Colonic mucosa (tissue), 4 donors: ENCODE results near the gene ZMIZ1. TPM values are rescaled to one million over a fixed set of nuclear protein-coding genes. Genes with fewer than 3 reads are reported as not detected.

Experiments
- DNase-seq: peaks from one replicate; pipeline ENCODE4 v3.0.0-alpha.2; 2020
- H3K27ac ChIP-seq: fragments of 200-600 bp; one replicate; pipeline ENCODE4 v1.8.0; 2021
- H3K27me3 ChIP-seq: fragments of 200-600 bp; one replicate; pipeline ENCODE4 v1.8.0; 2021
- H3K36me3 ChIP-seq: fragments of 200-600 bp; one replicate; pipeline ENCODE4 v1.8.0; 2021
- H3K4me1 ChIP-seq: fragments of 200-600 bp; one replicate; pipeline ENCODE4 v1.8.0; 2021; ENCODE audit warnings: mild to moderate bottlenecking
- H3K4me3 ChIP-seq: fragments of 200-600 bp; one replicate; pipeline ENCODE4 v1.8.0; 2021
- H3K9ac ChIP-seq, 2 donors: one replicate each; pipeline ENCODE4 v1.7.0; 2013; ENCODE audit warnings: control low read depth in 2 of 2, low read depth in 2 of 2, low read length in 2 of 2
- H3K9me3 ChIP-seq: fragments of 200-600 bp; one replicate; pipeline ENCODE4 v1.8.0; 2021
- intact Hi-C: fragments of 100-400 bp; cut with DNase I; formaldehyde crosslinking; loops from one replicate; pipeline ENCODE4 v1.14.1; 2022
- total RNA-seq, 2 donors: library from RNA; stranded (reverse); fragmentation: NEBNext Ultra II Directional in 1 of 2; extraction: Animal tissue kit (Norgen Biotek cat#: 25700) in 1 of 2; gene quantifications; one replicate each; pipeline ENCODE4 v1.2.1, GENCODE V29; 2021
- TF ChIP-seq, protein P1 (sequence below): fragments of 200-600 bp; IDR thresholded peaks from one replicate; pipeline ENCODE4 v1.8.0; 2022; ENCODE audit warnings: antibody characterized with exemption, mild to moderate bottlenecking
- donor health status: healthy.
- donor health status: DM: no; HTN: no; CAD: no.
- donor health status: DM: no; HTN: no; CAD: no.

ZMIZ1 gene
- total RNA-seq, 2 donors from 2014 or later, result 51.0 to 54.0 TPM

DNA sequence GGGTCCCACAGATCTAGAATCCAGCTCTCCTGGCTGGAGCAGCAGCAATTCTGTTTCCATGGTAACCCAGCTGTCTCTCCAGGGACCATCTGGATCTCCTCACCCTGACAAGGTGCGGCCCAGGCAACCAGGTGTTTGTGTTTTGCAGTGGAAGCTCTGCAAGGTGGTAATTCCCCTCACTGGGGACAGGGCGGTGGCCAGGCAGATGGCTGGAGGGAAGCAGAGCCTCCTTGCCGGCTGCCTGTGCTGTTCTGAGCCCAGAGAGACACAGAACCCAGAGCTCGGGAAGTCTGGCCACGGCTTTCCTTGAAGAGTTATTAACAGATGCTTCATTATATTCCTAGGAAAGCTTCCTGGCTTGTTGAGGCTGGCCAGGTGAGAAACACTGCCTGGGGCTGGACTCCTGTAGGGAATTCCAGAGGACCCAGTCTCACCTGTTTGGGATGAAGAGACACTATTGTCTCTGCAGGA lies 160.3 kb downstream of the ZMIZ1 start:
- H3K4me1 ChIP-seq, result no peaks in the 10 kb centered on the region
- H3K9me3 ChIP-seq, result no peaks in the 10 kb centered on the region

GRCh38 chr10:79229830-79230327 lies 161.1 kb downstream of the ZMIZ1 start:
- H3K4me1 ChIP-seq, result no peaks in the 10 kb centered on the region
- no peak for DNase-seq
- intact Hi-C loops, result no loop called here
- H3K27me3 ChIP-seq, result no peaks in the 10 kb centered on the region
- no peak overlapping the region for H3K4me3 ChIP-seq
- H3K36me3 ChIP-seq, result no peaks in the 10 kb centered on the region
- no peaks in the 10 kb centered on the region for H3K9me3 ChIP-seq
- TF ChIP-seq, protein P1, sequence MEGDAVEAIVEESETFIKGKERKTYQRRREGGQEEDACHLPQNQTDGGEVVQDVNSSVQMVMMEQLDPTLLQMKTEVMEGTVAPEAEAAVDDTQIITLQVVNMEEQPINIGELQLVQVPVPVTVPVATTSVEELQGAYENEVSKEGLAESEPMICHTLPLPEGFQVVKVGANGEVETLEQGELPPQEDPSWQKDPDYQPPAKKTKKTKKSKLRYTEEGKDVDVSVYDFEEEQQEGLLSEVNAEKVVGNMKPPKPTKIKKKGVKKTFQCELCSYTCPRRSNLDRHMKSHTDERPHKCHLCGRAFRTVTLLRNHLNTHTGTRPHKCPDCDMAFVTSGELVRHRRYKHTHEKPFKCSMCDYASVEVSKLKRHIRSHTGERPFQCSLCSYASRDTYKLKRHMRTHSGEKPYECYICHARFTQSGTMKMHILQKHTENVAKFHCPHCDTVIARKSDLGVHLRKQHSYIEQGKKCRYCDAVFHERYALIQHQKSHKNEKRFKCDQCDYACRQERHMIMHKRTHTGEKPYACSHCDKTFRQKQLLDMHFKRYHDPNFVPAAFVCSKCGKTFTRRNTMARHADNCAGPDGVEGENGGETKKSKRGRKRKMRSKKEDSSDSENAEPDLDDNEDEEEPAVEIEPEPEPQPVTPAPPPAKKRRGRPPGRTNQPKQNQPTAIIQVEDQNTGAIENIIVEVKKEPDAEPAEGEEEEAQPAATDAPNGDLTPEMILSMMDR, result no peak
- H3K9ac ChIP-seq, result no peak overlapping the region
- no peak overlapping the region for H3K27ac ChIP-seq

More for the DNA sequence above, 160.3 kb downstream of the ZMIZ1 start:
- no peak for DNase-seq
- Histone ChIP-seq H3K27ac (no peak overlapping the region), H3K36me3 (no peaks in the 10 kb centered on the region), H3K4me3 (no peak overlapping the region), H3K9ac (no peak overlapping the region), H3K27me3 (no peaks in the 10 kb centered on the region)
- TF ChIP-seq, protein P1, result no peak
- intact Hi-C loops, result no loop called here

DNA sequence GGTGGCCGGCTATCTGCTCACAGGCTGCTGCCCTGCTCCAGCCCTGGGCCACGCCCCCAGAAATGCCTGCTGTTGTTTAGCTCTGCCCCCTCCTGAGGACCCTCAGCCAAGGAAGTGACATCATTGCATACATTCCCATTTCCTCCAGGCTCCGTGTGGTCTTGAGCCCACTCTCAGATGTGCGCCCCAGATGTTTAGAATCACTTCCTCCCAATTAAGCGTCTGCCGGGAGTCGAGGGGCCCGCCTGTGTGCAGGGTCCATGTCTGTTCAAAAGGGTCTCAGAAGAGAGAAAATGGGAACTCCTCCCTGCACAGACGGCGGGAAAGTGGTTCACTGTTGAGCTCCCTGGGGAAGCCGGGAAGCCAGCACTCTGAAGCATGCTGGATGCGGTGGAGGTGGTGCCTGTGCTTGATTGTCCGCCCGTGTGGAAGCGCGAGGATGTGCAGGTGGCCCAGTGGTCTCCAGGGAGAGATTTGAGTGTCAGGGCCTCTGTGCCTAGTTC lies 161.6 kb downstream of the ZMIZ1 start:
- no peak for DNase-seq
- intact Hi-C loops, result no loop called here
- Histone ChIP-seq H3K4me3 (no peak overlapping the region), H3K36me3 (no peaks in the 10 kb centered on the region), H3K9ac (no peak overlapping the region), H3K27me3 (no peaks in the 10 kb centered on the region), H3K4me1 (no peaks in the 10 kb centered on the region), H3K27ac (no peak overlapping the region), H3K9me3 (no peaks in the 10 kb centered on the region)
- TF ChIP-seq, protein P1, result no peak

- Histone ChIP-seq H3K9me3 (no peaks in the 10 kb centered on the region), H3K4me1 (no peaks in the 10 kb centered on the region), H3K27ac (no peak overlapping the region), H3K27me3 (no peaks in the 10 kb centered on the region), H3K4me3 (no peak overlapping the region), H3K36me3 (no peaks in the 10 kb centered on the region), H3K9ac (no peak overlapping the region)
- DNase-seq, result no peak
- TF ChIP-seq, protein P1, result no peak
- intact Hi-C loops, result no loop called here
Observed at GRCh38 chr10:79230850-79231249, 162.1 kb downstream of the ZMIZ1 start.

DNA sequence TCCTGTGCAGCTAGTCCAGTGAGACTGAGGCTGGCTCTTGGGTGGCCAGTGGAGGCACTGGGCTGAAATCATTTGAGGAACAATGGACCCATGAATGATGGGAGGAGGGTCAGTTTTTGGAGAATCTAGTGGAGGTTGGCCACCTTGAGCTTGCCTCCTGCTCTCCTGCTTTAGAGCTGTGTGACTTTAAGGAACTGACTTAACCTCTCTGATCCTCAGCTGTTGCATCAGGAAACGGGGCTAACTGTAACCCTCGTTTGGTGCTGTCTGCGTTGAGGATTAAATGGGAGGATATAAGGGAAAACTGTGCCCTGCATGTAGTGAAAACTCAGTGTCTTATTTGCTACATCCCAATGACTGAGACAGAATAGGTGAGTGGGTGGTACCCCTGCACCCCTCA lies 163.1 kb downstream of the ZMIZ1 start:
- DNase-seq, result no peak
- H3K4me1 ChIP-seq, result no peaks in the 10 kb centered on the region
- H3K36me3 ChIP-seq, result no peaks in the 10 kb centered on the region

More for the DNA sequence above, 163.1 kb downstream of the ZMIZ1 start:
- Histone ChIP-seq H3K4me3 (no peak overlapping the region), H3K27me3 (no peaks in the 10 kb centered on the region), H3K9me3 (no peaks in the 10 kb centered on the region), H3K9ac (no peak overlapping the region), H3K27ac (no peak overlapping the region)
- intact Hi-C loops, result no loop called here
- TF ChIP-seq, protein P1, result no peak
